HUDEP-2 (cell line): ENCODE data around the gene GPSM3.
"Not testable (repeated sequence)": the region's sequence is repeated elsewhere in the genome, so short reads cannot be mapped to it uniquely, and the experiment has no call there.

Source experiments
- DNase-seq, 76 experiments: peaks; one replicate each; lab custom pipeline; 2025; ENCODE audit not compliant: unreplicated experiment in 76 of 76; lab: John Stamatoyannopoulos, UW

Gene GPSM3, protein sequence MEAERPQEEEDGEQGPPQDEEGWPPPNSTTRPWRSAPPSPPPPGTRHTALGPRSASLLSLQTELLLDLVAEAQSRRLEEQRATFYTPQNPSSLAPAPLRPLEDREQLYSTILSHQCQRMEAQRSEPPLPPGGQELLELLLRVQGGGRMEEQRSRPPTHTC

DNA sequence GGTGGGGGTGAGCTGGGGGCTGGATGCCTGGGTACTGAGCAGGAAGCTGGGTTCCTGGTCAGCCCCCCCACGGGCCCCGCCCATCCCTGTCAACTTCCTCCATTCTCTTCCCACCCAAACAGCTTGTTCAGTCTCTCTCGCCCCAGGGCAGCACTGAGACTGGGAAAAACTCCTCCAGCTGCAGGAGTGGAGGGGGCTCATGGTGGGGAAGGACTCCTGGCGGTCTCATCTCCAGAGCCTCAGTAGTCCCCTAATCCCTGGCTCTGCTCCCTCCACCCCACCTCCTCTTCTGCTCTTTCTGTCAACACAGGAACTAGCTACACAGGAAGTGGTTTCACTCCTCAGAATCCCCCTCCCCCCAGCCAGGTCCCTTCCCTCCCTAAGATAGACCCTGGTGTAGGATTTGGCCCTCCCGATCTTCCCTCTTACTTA lies at the start of gene GPSM3:
GPSM3 (minus strand) TSS at position 36 of the 432 bp plus-strand sequence. CDS start 130 bp downstream, outside the sequence.
- peak in 12 of 76 experiments; percentile 17 to 47 (median 28) for DNase-seq

DNA sequence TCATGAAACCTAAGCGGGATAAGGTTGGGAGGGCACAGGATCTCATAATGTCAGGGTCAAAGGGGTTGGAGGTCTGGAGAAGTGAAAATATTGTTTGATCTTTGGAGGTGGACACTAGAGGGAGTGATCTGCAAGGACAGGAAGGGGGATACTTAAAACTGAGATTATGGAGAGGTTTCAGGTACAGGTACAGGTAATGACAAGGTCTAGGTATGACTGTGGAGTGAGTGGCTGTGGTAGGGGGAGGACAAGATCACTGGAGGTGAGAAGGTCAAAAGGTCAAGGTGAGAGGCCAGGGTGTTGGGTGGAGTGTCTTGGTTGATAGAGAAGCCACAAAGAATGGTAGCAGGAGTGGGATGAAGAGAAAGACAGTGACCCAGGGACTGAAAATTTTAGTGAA lies 48.2 kb upstream of the GPSM3 start:
- DNase-seq, result no peak

DNA sequence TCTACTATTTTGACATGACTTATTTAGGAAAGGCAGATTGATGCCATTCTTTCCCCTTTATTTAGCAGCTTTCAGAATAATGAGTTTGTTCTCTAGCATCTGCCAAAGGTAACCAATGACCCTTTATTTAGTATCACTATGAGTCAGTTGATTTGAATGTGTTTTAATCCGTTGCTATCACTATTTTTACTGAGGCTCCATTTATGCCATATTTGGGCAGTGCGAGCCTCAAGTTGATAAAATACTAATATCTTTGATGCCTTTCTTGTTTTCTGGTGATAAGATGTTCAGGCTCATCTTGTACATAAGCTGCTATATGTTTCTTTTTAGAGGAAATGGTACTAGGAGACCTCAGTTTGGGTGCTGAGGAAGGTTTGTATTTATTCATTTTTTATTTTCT lies 47.0 kb upstream of the GPSM3 start:
- no peak for DNase-seq

DNA sequence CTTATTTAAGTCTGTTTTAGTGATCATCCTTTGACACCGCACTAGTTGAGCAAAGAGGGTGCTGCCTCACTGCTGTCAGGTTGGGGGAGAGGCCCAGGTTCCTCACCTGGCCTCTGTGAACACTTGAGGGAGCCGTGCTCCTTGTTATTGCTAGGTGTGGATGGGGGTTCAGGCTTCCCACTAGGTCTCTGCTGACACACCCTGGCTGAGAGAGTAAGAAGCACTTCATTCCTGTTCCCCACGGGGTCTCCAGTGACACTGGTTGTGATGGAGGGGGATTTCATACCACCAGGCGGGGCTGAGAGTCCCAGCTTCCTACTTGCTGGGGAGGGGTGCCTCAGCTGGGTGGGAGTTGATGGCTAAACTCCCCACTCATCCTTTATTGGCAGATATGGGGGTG lies 42.5 kb upstream of the GPSM3 start:
- DNase-seq, result peak in 3 of 76 experiments; percentile 9 to 12 (median 11)

DNA sequence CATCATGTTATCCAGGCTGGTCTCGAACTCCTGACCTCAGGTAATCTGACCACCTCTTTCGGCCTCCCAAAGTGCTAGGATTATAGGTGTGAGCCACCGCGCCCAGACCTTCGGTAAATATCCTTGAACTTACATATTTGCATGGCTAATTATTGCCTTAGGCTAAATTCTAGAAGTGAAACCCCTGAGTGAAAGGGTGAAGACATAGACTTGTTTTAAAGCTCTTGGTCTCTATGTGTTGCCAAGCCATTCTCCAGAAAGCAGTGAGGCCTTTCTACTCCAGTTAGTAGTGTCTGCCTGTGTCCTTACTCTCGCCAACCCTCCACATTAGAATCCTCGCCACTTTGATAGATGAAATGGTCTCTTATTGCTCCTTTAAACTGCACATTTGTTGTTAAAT lies 34.0 kb upstream of the GPSM3 start:
- DNase-seq, result no peak

DNA sequence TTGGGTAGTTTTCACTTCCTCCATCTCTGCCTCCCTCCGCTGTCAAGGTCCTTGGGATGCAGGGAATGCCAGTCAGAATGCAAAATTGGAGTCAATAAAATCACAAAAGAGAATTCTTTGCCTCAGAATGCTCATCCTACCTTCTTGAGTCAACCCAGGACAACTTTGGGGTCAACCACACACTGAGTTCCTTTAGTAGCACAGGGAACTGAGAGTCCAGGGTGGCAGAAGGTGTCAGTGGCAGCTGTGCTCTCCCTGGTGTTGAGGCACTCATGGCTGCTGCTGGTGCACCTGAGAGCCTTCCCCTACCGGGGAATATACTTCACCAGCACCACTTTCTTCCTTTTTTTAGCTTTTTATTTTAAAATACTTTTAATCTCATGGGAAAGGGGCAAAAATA lies 32.3 kb upstream of the GPSM3 start:
- DNase-seq, result no peak

DNA sequence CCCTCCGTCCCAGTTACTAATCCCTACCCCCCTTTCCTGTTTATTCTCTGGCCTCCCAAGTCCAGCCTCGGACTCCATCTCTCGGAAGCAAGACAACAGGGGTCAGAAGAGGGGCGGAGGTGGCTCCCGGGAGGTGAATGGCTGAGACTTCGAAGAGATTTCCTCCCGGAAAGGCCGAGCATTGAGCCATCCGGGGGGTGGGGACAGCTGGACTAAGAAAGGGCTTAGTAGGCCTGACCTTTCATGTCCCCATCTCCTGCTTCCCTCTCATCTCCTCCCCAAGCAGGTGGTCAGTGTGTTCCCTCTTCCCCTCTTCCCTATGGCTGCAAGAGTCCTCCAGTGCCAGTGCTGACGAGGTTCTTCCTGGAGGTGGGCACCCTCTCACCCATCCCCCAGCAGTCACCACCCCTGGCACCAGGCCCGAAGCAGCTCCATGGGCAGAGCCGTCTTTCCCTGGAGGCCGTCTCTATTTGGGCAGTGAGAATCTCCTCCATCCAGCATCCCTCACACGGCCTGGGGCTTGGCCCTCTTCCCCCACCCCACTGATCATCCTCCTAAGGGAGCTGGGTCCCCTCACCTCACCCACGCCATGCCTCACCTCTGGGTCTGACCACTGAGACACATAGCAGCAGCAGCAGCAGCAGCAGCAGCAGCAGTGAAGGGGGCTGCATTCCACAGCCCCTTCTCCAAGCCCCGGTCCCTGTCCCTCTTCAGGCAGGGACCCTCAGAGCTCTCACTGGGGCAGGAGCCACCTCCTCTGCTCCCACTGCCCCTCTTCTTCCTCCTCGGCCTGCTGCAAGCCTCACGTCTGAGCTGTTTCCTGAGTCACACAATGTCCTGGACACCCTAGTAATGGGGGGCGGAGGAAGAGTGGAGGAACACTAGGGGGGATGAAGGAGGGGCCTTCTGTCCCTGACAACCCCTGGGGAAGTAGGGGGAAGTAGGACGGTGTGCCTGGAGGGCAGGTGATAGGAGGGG lies 31.1 kb upstream of the GPSM3 start, which contains the start of gene NOTCH4:
NOTCH4 (minus strand) TSS at position 810 of the 978 bp plus-strand sequence; CDS start at position 671, 139 bp downstream.
- no peak for DNase-seq

DNA sequence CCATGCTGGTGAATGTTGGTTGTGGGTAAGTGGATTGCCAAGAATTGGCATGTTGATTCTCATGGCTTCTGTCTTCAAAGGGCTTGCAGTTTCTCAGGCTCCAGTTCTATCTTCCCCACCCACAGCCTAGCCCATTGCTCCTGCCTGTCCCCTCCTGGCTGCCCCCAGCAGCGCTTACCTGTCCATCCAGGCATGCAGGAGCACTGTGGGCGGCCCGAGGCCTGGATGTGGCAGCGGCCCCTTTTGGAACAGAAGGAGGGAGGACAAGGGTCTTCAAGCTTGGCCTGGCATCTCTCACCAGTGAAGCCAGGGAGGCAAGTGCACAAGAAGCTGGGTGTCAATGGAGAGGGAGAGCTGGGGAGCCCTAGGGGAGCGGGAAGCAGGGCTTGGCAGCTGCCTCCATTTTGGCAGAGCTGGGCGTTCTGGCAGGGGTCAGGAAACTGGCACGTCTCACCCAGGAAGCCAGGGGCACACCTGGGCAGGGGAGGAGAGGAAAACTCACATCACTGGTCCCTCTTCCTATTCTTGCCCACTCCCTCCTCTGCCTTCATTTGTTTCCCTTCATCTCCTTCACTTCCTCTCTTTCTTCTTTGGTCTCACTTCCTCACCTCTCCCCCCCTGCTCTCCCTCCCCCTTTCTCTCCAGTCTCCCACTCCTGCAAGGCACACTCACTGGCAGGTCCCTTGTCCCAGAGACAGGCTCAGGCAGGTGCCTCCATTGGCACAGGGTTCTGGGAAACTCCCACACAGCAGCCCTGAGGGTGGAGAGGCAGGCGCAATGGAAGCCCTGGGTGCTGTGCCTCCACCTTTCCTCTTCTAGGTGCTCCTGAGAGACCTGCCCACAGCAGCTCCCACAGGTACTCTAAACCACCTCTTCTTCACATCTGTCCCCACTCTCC lies 30.1 kb upstream of the GPSM3 start:
- no peak for DNase-seq

DNA sequence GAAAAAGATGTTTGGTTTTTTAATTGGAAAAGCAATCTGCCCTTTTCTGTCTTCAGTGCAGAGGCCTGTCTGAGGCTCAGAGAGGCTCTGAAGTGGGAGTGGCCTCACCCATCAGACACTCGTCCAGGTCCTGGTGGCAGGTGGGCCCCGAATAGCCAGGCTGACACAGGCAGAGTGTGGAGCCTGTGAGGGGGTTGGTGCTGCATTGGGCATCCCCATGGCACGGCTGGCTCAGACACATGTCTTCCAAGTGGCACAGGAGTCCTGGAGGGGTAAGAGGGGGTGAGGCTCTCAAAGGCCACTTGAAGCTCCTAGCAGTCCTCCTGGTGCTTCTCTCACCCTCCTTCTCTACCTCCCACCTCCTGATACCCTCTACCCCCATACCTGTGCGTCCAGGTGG lies 27.6 kb upstream of the GPSM3 start:
- DNase-seq, result no peak

DNA sequence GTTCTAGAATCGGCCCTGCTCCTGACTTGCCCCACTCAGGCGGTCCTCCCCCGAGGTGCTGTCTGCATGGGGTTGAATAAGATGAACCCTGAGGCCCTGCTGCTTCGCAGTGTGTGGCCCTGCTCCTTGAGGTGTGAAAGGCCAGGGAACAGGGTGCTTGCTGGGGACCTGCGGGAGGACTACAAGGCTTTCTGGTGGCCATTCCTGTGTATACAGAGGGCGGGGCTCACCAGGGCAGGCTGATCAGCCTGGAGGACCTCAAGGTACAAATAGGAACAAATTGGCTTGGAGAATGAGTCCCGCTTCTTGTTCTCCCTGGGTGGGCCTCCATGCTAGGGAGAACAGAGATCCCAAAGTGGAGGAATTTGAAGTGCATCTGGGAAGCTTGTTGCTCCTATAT lies 25.7 kb upstream of the GPSM3 start:
- DNase-seq, result peak in 1 of 76 experiments; percentile 5

DNA sequence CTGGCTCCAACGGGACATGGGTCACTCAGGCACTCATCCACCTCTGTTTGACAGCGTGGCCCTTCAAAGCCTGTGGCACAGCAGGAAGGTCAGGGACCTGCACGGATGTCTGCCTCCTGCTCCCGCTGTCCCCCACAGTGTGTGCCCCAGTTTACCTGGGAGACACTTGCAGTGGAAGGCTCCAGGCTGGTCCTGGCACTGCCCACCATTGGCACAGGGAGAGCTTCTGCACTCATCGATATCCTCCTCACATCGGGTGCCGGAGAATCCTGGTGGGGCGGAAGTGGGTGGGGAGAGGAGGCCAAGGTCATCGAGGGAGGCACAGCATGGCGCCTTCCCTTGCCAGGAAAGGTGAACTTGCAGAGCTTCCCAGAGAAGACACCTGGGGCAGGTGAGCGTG lies 24.6 kb upstream of the GPSM3 start:
- DNase-seq, result no peak

DNA sequence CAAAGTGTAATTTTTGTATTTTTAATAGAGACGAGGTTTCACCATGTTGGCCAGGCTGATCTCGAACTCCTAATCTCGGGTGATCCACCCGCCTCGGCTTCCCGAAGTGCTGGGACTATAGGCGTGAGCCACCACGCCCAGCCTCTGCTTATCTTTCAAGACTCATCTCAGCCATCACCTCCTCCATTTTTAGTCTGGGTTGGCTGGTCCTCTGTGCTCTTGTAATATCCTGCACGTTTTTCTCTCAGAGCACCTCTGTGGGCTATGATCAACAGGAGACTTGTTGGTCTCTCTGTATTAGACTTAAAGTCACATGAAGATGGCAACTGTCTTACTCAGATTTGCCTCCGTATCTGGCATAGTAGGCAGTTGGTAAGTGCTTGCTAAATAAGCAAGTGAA lies 23.8 kb upstream of the GPSM3 start:
- DNase-seq, result peak in 33 of 76 experiments; percentile 8 to 66 (median 25)

DNA sequence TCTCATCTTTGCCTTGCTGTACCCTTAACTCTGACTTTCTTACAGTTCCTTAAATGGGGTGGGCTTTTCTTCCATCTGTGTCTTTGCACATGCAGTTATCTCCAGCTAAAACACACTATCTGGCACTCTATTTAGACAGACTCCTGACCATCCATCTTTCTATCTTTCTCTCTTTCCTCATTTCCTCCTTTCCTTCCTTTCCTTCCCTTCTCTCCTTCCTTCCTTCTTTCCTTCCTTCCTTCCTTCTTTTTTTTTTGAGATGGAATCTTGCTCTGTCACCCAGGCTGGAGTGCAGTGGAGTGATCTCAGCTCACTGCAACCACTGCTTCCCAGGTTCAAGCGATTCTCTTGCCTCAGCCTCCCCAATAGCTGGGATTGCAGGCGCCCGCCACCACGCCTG lies 23.2 kb upstream of the GPSM3 start:
- DNase-seq, result no peak

DNA sequence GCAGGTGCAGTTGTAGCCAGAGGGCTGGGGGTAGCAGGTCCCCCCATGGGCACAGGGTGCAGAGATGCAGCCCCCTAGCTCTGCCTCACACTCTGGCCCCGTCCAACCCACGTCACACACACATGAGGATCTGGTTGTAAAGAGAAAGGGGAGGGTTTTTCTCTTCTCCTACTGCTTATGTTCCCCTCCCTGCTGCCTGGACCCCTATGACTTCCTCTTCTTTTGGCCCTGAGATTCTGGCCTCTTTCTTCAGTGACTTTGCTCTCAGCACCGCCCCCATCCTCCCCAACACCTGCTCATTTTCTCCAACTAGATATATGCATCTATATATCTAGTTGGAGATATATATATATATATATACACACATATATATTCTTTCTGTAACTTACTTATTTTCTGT lies 21.7 kb upstream of the GPSM3 start:
- no peak for DNase-seq

DNA sequence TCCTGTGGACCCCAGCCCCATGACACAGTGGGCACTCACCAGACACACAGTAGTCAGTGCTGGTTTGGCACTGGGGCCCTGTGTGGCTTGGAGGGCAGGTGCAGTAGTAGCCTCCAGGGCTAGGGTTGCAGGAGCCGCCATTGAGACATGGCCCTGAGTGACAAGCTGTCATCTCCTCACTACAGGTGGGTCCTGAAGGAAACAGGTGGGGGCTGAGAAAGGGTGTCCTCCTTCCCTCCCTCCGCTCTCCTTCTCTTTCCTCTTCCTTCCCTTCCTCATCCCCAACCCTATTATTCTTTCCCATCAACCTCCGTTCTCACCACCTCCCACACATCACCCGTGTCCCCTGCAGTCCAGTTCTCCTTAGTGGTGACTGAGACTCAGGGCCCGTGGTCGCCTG lies 21.2 kb upstream of the GPSM3 start:
- no peak for DNase-seq

DNA sequence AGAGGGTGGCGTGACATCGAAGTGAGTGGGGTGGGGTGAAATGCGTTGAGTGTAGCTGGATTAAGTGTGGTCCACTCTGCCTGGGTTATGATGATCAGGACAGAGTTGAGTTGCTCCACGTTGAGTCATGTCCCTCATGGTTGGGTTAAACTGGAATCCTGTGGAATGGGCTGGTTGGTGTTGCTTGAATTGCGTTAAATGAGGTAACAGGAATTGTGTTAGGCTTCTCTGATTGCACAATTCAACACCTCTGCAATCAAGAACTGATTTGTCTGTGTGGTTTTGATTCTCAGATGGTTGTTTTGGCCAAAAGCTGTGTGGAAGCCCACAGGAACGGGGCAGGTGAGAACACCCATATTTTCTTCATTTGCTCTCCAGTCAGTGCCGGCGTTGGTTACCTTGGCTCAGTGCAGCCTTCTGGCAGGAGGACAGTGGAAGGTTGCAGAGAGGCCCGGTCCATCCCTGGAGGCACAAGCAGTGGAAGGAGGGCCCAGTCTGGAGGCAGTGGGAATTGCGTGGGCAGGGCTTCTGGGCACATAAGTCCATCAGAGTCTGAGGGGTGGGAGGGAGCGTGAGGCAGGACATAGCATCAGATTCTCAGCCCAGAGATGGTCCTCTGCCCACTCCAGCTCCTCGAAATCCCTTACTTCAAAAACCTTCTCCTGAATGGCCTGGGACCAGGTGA lies 19.8 kb upstream of the GPSM3 start:
- no peak for DNase-seq

DNA sequence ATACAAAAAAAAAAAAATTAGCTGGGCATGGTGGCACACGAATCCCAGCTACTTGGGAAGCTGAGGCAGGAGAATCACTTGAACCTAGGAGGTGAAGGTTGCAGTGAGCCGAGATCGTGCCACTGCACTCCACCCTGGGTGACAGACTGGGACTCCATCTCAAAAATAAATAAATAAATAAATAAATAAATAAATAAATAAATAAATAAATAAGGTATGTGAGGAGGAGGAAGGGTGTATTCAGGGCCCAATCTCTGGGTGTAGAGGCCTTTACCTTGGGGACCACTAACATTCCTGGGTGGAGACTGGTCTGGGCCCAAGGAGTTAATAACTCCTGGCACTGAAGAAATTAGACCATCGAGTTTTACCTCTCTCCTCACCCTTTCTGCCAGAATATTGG lies 19.0 kb upstream of the GPSM3 start:
- not testable (repeated sequence) for DNase-seq

DNA sequence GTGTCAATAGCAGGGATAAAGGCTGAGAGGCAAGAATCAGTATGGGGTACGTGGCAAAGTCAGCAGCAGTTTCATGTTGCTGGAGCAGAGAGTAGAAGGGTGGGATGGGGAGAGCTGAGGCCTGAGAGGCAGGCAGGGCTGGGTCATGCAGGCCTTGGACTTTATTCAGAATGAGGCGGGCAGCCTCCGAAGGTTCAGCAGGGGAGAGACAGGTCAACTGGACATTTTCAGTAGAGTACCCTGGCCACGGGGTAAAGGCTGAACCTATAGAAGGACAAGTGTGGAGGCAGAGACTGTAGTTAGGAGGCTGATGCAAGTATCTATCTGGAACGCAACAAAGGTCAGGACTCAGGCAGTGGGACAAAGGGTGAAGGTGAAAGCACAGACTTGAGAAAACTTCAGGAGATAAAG lies 17.8 kb upstream of the GPSM3 start:
- DNase-seq, result no peak

DNA sequence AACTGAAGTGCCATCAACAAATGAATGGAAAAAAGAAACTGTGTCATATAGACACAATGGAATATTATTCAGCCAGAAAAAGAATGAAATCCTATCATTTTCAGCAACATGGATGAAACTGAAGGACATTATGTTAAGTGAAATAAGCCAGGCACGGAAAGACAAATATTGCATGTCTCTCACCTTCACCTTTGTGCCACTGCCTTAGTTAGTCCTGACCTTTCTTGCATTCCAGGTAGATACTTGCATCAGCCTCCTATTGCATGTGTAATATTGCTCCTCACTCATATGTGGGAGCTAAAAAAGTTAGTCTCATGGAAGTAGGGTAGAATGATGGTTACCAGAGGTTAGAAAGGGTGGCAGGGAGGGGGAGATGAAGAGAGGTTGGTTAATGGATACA lies 16.6 kb upstream of the GPSM3 start:
- DNase-seq, result no peak

DNA sequence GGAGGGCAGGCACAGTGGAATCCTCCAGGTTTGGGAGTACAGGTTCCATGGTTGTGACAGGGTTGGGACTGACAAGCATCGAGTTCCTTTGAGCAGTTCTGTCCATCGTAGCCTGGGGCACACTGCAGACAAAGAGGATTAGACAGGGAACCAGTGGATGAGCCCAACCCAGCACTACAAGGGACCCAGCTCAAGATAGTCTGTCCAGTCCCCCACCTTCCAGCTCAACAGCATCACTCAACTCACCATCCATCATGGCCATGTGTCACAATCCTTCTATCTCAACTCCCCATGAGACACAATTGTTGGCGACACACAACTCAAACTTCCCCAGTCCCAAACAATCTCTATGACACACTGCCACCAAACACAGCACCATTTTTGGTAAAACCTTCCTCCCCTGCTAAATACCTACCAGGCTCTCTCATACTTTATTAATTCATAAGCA lies 11.8 kb upstream of the GPSM3 start:
- no peak for DNase-seq
